ENCODE measurements around the gene GPER1.

GPER1 gene

GRCh38 chr7:1085910-1086421 is 1.9 kb upstream of the GPER1 start:
- H3K4me3 Mint-ChIP-seq: no peak overlapping the region

GRCh38 chr7:1086588-1087464 is 1.1 kb upstream of the GPER1 start:
- peaks cover 8% of the 10 kb centered on the region for H3K4me1 Mint-ChIP-seq (ENCODE audit: low read depth)

More at GRCh38 chr7:1085910-1086421, 1.9 kb upstream of the GPER1 start:
- Mint-ChIP-seq H3K27me3 (no peaks in the 10 kb centered on the region), H3K27ac (no peak overlapping the region), H3K9me3 (ENCODE audit: low read depth) (no peaks in the 10 kb centered on the region), H3K4me1 (ENCODE audit: low read depth) (peaks cover 8% of the 10 kb centered on the region), H3K36me3 (no peaks in the 10 kb centered on the region)

DNA sequence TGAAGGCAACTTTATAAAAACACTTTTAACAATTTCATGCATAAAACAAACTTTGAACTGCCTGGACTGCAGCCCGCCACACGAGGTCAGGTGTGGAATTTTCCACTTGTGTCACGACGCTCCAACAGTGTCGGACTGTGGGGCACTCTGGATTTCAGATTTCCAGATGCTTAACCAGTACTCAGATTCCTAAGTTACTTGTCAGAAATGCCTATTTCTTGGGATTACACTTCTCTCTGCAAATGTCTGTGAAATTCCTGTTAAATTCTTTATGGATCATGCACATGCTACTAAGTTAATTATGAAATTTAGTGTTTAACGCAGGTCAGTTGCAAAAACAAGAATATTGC is 473 bp upstream of the GPER1 start:
- Mint-ChIP-seq H3K36me3 (no peaks in the 10 kb centered on the region), H3K4me1 (ENCODE audit: low read depth) (peaks cover 8% of the 10 kb centered on the region), H3K27ac (no peak overlapping the region), H3K9me3 (ENCODE audit: low read depth) (no peaks in the 10 kb centered on the region), H3K27me3 (no peaks in the 10 kb centered on the region), H3K4me3 (peak overlapping the region; percentile 63)

More at GRCh38 chr7:1086588-1087464, 1.1 kb upstream of the GPER1 start:
- no peaks in the 10 kb centered on the region for H3K9me3 Mint-ChIP-seq (ENCODE audit: low read depth)
- H3K4me3 Mint-ChIP-seq: peak overlapping the region; percentile 63
- H3K36me3 Mint-ChIP-seq: no peaks in the 10 kb centered on the region
- H3K27ac Mint-ChIP-seq: no peak overlapping the region
- H3K27me3 Mint-ChIP-seq: no peaks in the 10 kb centered on the region

DNA sequence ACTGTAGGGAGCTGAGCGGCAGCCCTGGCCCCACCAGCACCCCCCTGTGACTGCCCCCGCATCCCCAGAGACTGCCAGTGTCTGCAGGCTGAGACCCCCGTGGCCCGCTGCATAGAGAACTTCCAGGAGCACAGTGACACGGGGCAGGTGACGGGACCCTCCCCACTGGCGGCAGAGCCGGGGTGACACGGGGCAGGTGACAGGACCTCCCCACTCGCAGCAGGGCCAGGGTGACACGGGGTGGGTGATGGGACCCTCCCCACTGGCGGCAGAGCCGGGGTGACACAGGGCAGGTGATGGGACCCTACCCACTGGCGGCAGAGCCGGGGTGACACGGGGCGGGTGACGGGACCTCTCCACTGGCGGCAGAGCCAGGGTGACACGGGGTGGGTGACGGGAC is 2.3 kb downstream of the GPER1 start:
- no peak overlapping the region for H3K27ac Mint-ChIP-seq
- H3K4me3 Mint-ChIP-seq: no peak overlapping the region
- no peaks in the 10 kb centered on the region for H3K36me3 Mint-ChIP-seq
- H3K4me1 Mint-ChIP-seq (ENCODE audit: low read depth): peaks cover 8% of the 10 kb centered on the region
- H3K27me3 Mint-ChIP-seq: no peaks in the 10 kb centered on the region
- no peaks in the 10 kb centered on the region for H3K9me3 Mint-ChIP-seq (ENCODE audit: low read depth)

- no peaks in the 10 kb centered on the region for H3K27me3 Mint-ChIP-seq
- no peaks in the 10 kb centered on the region for H3K9me3 Mint-ChIP-seq (ENCODE audit: low read depth)
- H3K4me3 Mint-ChIP-seq: no peak overlapping the region
- peaks cover 8% of the 10 kb centered on the region for H3K4me1 Mint-ChIP-seq (ENCODE audit: low read depth)
- H3K27ac Mint-ChIP-seq: no peak overlapping the region
- no peaks in the 10 kb centered on the region for H3K36me3 Mint-ChIP-seq
Observed at GRCh38 chr7:1090686-1091643, 3.1 kb downstream of the GPER1 start.

GRCh38 chr7:1091644-1092027 is 3.7 kb downstream of the GPER1 start:
- Mint-ChIP-seq H3K36me3 (no peaks in the 10 kb centered on the region), H3K9me3 (ENCODE audit: low read depth) (no peaks in the 10 kb centered on the region), H3K4me3 (no peak overlapping the region), H3K4me1 (ENCODE audit: low read depth) (peaks cover 5% of the 10 kb centered on the region), H3K27me3 (no peaks in the 10 kb centered on the region), H3K27ac (no peak overlapping the region)

- Mint-ChIP-seq H3K27ac (no peak overlapping the region), H3K27me3 (no peaks in the 10 kb centered on the region), H3K9me3 (ENCODE audit: low read depth) (no peaks in the 10 kb centered on the region), H3K4me1 (ENCODE audit: low read depth) (peaks cover 2% of the 10 kb centered on the region), H3K36me3 (no peaks in the 10 kb centered on the region), H3K4me3 (no peak overlapping the region)
Observed at GRCh38 chr7:1092161-1092632, 4.3 kb downstream of the GPER1 start.

GRCh38 chr7:1092806-1093501 is 5.0 kb downstream of the GPER1 start:
- no peaks in the 10 kb centered on the region for H3K9me3 Mint-ChIP-seq (ENCODE audit: low read depth)
- H3K27ac Mint-ChIP-seq: no peak overlapping the region

GRCh38 chr7:1093502-1093843 is 5.6 kb downstream of the GPER1 start:
- no peak overlapping the region for H3K4me3 Mint-ChIP-seq
- H3K27ac Mint-ChIP-seq: no peak overlapping the region
- no peaks in the 10 kb centered on the region for H3K4me1 Mint-ChIP-seq (ENCODE audit: low read depth)
- H3K9me3 Mint-ChIP-seq (ENCODE audit: low read depth): no peaks in the 10 kb centered on the region
- peaks cover 10% of the 10 kb centered on the region for H3K36me3 Mint-ChIP-seq
- H3K27me3 Mint-ChIP-seq: no peaks in the 10 kb centered on the region

More at GRCh38 chr7:1092806-1093501, 5.0 kb downstream of the GPER1 start:
- Mint-ChIP-seq H3K4me1 (ENCODE audit: low read depth) (no peaks in the 10 kb centered on the region), H3K36me3 (peaks cover 5% of the 10 kb centered on the region), H3K27me3 (no peaks in the 10 kb centered on the region), H3K4me3 (no peak overlapping the region)

DNA sequence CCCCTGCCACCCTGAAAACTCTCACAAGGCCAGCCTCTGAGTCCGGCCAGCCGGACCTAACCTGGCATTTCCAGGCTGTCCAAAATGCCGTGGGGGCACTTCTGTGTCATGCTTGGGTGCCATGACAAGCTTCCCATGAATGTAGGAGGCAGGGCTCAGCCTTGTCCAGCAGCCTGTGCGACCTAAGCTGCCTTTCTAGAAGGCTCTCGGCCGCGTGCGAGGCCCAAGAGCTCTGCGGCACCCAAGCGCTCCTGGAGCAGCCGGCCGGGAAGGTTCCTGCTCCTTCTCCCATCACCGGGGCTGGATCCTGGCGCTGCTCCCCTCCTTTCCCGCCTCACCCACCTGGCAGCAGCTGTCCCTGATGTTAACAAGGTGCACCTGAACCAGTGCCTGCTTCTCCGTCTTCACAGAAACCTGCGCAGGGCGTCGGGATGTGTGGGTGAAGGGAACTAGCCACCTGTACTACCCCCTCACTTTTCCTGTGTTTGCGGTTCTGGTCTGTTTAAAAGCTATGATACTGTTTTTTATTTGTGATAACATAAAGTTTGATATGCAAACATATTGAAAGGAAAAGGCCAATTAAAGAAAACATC is 6.1 kb downstream of the GPER1 start:
- Mint-ChIP-seq H3K36me3 (peaks cover 10% of the 10 kb centered on the region), H3K27me3 (no peaks in the 10 kb centered on the region), H3K9me3 (ENCODE audit: low read depth) (no peaks in the 10 kb centered on the region), H3K4me1 (ENCODE audit: low read depth) (no peaks in the 10 kb centered on the region), H3K27ac (no peak overlapping the region), H3K4me3 (no peak overlapping the region)

DNA sequence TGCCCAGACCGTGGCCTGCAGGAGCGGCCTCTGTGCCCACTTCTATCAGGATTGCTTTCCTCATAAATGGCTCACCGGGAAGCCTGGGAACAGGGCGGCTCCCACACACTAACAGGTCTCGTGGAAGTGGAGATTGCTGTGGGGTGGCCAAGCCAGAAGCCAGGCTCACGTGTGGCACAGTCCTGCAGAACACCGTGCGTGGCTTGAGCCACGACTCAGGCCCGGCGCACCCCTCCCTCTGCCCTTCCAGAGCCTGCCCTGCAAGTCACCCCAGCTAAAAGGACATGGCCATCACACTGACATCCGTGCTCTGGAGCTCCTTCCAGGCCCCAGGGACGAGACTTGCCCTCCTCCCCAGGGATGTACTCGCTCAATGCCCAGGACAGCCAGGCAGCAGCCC is 7.0 kb downstream of the GPER1 start:
- Mint-ChIP-seq H3K4me3 (no peak overlapping the region), H3K27me3 (no peaks in the 10 kb centered on the region), H3K4me1 (ENCODE audit: low read depth) (no peaks in the 10 kb centered on the region), H3K36me3 (peaks cover 10% of the 10 kb centered on the region), H3K9me3 (ENCODE audit: low read depth) (no peaks in the 10 kb centered on the region), H3K27ac (no peak overlapping the region)

GRCh38 chr7:1095621-1096155 is 7.8 kb downstream of the GPER1 start:
- Mint-ChIP-seq H3K36me3 (peaks cover 10% of the 10 kb centered on the region), H3K27ac (no peak overlapping the region), H3K4me1 (ENCODE audit: low read depth) (no peaks in the 10 kb centered on the region), H3K27me3 (no peaks in the 10 kb centered on the region), H3K9me3 (ENCODE audit: low read depth) (no peaks in the 10 kb centered on the region), H3K4me3 (no peak overlapping the region)

- Mint-ChIP-seq H3K27me3 (no peaks in the 10 kb centered on the region), H3K4me3 (no peak overlapping the region), H3K4me1 (ENCODE audit: low read depth) (no peaks in the 10 kb centered on the region), H3K9me3 (ENCODE audit: low read depth) (no peaks in the 10 kb centered on the region), H3K27ac (no peak overlapping the region), H3K36me3 (peaks cover 10% of the 10 kb centered on the region)
Observed at GRCh38 chr7:1096156-1097119, 8.5 kb downstream of the GPER1 start.

All from activated naive CD8-positive, alpha-beta T cell (primary cell).